Amniotic stem cell (primary cell): ENCODE measurements around the gene CD6.
"Not testable (repeated sequence)": the region's sequence is repeated elsewhere in the genome, so short reads cannot be mapped to it uniquely, and the experiment has no call there.

Source experiments
- DNase-seq: peaks from one replicate; lab custom pipeline; 2025; lab: John Stamatoyannopoulos, UW

The CD6 gene

GRCh38 chr11:60951904-60952741 is 19.4 kb upstream of the CD6 start, which contains the start of gene SLC15A3:
SLC15A3 (minus strand) TSS chr11:60952176; CDS start chr11:60951551, 625 bp downstream.
- no peak for DNase-seq

- DNase-seq: no peak
Observed at GRCh38 chr11:60952742-60953170, 18.7 kb upstream of the CD6 start.

GRCh38 chr11:60953781-60954180 is 17.7 kb upstream of the CD6 start:
- no peak for DNase-seq

GRCh38 chr11:60954421-60954820 is 17.1 kb upstream of the CD6 start:
- DNase-seq: no peak

GRCh38 chr11:60955571-60955970 is 15.9 kb upstream of the CD6 start:
- DNase-seq: no peak

GRCh38 chr11:60957188-60957587 is 14.3 kb upstream of the CD6 start:
- DNase-seq: no peak

GRCh38 chr11:60959431-60959830 is 12.0 kb upstream of the CD6 start:
- no peak for DNase-seq

GRCh38 chr11:60960405-60960804 is 11.1 kb upstream of the CD6 start:
- no peak for DNase-seq

- DNase-seq: no peak
Observed at GRCh38 chr11:60964801-60965200, 6.7 kb upstream of the CD6 start.

GRCh38 chr11:60966890-60967289 is 4.6 kb upstream of the CD6 start:
- no peak for DNase-seq

GRCh38 chr11:60968223-60968622 is 3.3 kb upstream of the CD6 start:
- no peak for DNase-seq

GRCh38 chr11:60970369-60970774 is 1.1 kb upstream of the CD6 start:
- no peak for DNase-seq

GRCh38 chr11:60970890-60971289 is 590 bp upstream of the CD6 start:
- DNase-seq: no peak

- no peak for DNase-seq
Observed at GRCh38 chr11:60972182-60973030, 926 bp downstream of the CD6 start.

- DNase-seq: no peak
Observed at GRCh38 chr11:60973699-60974098, 2.2 kb downstream of the CD6 start.

GRCh38 chr11:60974316-60974715 is 2.8 kb downstream of the CD6 start:
- DNase-seq: not testable (repeated sequence)

- no peak for DNase-seq
Observed at GRCh38 chr11:60974726-60975125, 3.2 kb downstream of the CD6 start.

- no peak for DNase-seq
Observed at GRCh38 chr11:60977224-60977623, 5.7 kb downstream of the CD6 start.

- no peak for DNase-seq
Observed at GRCh38 chr11:60977836-60978235, 6.4 kb downstream of the CD6 start.

- no peak for DNase-seq
Observed at GRCh38 chr11:60978546-60979380, 7.3 kb downstream of the CD6 start.

GRCh38 chr11:60981515-60981914 is 10.0 kb downstream of the CD6 start:
- DNase-seq: no peak

GRCh38 chr11:60982184-60982583 is 10.7 kb downstream of the CD6 start:
- no peak for DNase-seq
